Esophagus muscularis mucosa (tissue), 4 donors: Measurements from ENCODE around the gene ETDC.
"Not testable (repeated sequence)": the region's sequence is repeated elsewhere in the genome, so short reads cannot be mapped to it uniquely, and the experiment has no call there.

Experiments
- EP300 ChIP-seq: sonication (generic); formaldehyde crosslinking; IDR thresholded peaks from one replicate; pipeline ENCODE4 v1.6.1; 2017; ENCODE audit warnings: antibody characterized with exemption
- POLR2A ChIP-seq: fragments of 450-650 bp; IDR thresholded peaks from one replicate; pipeline ENCODE4 v1.6.1; 2017; ENCODE audit warnings: antibody characterized with exemption, moderate library complexity, mild to moderate bottlenecking, low read depth
- POLR2AphosphoS5 ChIP-seq, 2 donors: sonication (generic); formaldehyde crosslinking; IDR thresholded peaks; one replicate each; pipeline ENCODE4 v1.6.1; 2017; ENCODE audit warnings: antibody characterized with exemption in 2 of 2
- TF ChIP-seq, protein P1 (sequence below), 3 experiments: fragments of 200-600 bp in 2 of 3; fragments of 450-650 bp in 1 of 3; sonication (generic) in 2 of 3; IDR thresholded peaks; one replicate each; pipeline ENCODE4 v1.5.1; 2017 to 2019; ENCODE audit warnings: antibody characterized with exemption in 3 of 3, mild to moderate bottlenecking in 2 of 3, moderate library complexity in 1 of 3

DNA sequence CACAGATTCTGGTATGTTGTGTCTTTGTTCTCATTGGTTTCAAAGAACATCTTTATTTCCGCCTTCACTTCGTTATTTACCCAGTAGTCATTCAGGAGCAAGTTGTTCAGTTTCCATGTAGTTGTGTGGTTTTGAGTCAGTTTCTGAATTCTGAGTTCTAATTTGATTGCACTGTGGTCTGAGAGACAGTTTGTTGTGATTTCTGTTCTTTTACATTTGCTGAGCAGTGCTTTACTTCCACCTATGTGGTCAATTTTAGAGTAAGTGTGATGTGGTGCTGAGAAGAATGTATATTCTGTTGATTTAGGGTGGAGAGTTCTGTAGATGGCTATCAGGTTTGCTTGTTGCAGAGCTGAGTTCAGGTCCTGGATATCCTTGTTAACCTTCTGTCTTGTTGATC, 48.3 kb upstream of the ETDC start:
- TF ChIP-seq POLR2AphosphoS5 (IDR thresholded peaks at IDR 0.05); POLR2A; EP300: not testable (repeated sequence)
- TF ChIP-seq, protein P1, sequence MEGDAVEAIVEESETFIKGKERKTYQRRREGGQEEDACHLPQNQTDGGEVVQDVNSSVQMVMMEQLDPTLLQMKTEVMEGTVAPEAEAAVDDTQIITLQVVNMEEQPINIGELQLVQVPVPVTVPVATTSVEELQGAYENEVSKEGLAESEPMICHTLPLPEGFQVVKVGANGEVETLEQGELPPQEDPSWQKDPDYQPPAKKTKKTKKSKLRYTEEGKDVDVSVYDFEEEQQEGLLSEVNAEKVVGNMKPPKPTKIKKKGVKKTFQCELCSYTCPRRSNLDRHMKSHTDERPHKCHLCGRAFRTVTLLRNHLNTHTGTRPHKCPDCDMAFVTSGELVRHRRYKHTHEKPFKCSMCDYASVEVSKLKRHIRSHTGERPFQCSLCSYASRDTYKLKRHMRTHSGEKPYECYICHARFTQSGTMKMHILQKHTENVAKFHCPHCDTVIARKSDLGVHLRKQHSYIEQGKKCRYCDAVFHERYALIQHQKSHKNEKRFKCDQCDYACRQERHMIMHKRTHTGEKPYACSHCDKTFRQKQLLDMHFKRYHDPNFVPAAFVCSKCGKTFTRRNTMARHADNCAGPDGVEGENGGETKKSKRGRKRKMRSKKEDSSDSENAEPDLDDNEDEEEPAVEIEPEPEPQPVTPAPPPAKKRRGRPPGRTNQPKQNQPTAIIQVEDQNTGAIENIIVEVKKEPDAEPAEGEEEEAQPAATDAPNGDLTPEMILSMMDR (IDR thresholded peaks at IDR 0.05): not testable (repeated sequence)
